GM18870 (cell line): ENCODE measurements around the gene MAPK8.
"Not testable (repeated sequence)": the region's sequence is repeated elsewhere in the genome, so short reads cannot be mapped to it uniquely, and the experiment has no call there.

Source experiments
- ATAC-seq: cut with Tn5 transposase; IDR thresholded peaks from one replicate; pipeline ENCODE4 v1.9.1; 2021; ENCODE audit warnings: moderate library complexity; ENCODE audit not compliant: unreplicated experiment

The MAPK8 gene

GRCh38 chr10:48306265-48306869, at the start of gene MAPK8:
Gene MAPK8, plus strand, starts transcription at chr10:48306677. Its CDS starts 94,984 bp downstream, at chr10:48401661.
- peak; percentile 59 for ATAC-seq

GRCh38 chr10:48257407-48257961, 49.0 kb upstream of the MAPK8 start:
- no peak for ATAC-seq

- ATAC-seq = no peak
Measured at GRCh38 chr10:48258105-48258504, 48.4 kb upstream of the MAPK8 start.

- no peak for ATAC-seq
Measured at GRCh38 chr10:48266528-48266927, 39.9 kb upstream of the MAPK8 start.

GRCh38 chr10:48271047-48271730, 35.3 kb upstream of the MAPK8 start:
- ATAC-seq = no peak

GRCh38 chr10:48272682-48273081, 33.8 kb upstream of the MAPK8 start:
- no peak for ATAC-seq

GRCh38 chr10:48273741-48274140, 32.7 kb upstream of the MAPK8 start:
- ATAC-seq = no peak

- no peak for ATAC-seq
Measured at GRCh38 chr10:48274636-48275035, 31.8 kb upstream of the MAPK8 start, which contains the start of gene FRMPD2. Gene FRMPD2, minus strand, starts transcription at chr10:48274696. Its CDS starts 129 bp downstream, at chr10:48274567.

GRCh38 chr10:48277093-48277492, 29.4 kb upstream of the MAPK8 start:
- no peak for ATAC-seq

- ATAC-seq = peak; percentile 70
Measured at GRCh38 chr10:48279081-48279751, 27.3 kb upstream of the MAPK8 start.

- not testable (repeated sequence) for ATAC-seq
Measured at GRCh38 chr10:48281697-48282096, 24.8 kb upstream of the MAPK8 start.

- ATAC-seq = peak; percentile 77
Measured at GRCh38 chr10:48282829-48283228, 23.6 kb upstream of the MAPK8 start.

GRCh38 chr10:48284002-48284546, 22.4 kb upstream of the MAPK8 start:
- ATAC-seq = no peak

GRCh38 chr10:48284811-48285210, 21.7 kb upstream of the MAPK8 start:
- ATAC-seq = no peak

GRCh38 chr10:48285710-48286109, 20.8 kb upstream of the MAPK8 start:
- ATAC-seq = peak; percentile 34

GRCh38 chr10:48286356-48286755, 20.1 kb upstream of the MAPK8 start:
- no peak for ATAC-seq

GRCh38 chr10:48287417-48288391, 18.8 kb upstream of the MAPK8 start:
- ATAC-seq = peak; percentile 44

- ATAC-seq = no peak
Measured at GRCh38 chr10:48288661-48289060, 17.8 kb upstream of the MAPK8 start.

GRCh38 chr10:48289501-48290238, 16.8 kb upstream of the MAPK8 start:
- no peak for ATAC-seq

GRCh38 chr10:48290286-48290685, 16.2 kb upstream of the MAPK8 start:
- ATAC-seq = no peak
